A549 (cell line): Measurements from ENCODE around the gene SECISBP2L. TPM values are rescaled to one million over a fixed set of nuclear protein-coding genes. Genes with fewer than 3 reads are reported as not detected.
"Not testable (repeated sequence)": the region's sequence is repeated elsewhere in the genome, so short reads cannot be mapped to it uniquely, and the experiment has no call there.

Source experiments
- ATAC-seq, 2 experiments: fragments of 200-7000 bp in 1 of 2; fragments of >200 bp in 1 of 2; cut with Nextera tagmentation in 1 of 2; cut with Tn5 transposase in 1 of 2; 3 replicates each; pipeline versions ENCODE4 v1.8.0 to v1.9.1; 2018 to 2020; ENCODE audit warnings: mild to moderate bottlenecking in 1 of 2, moderate library complexity in 1 of 2
- CTCF ChIA-PET: fragments of 300-600 bp; sonication (Branson Sonifier 250); formaldehyde crosslinking; extraction: SDS; loops from one replicate; lab custom pipeline; 2021; ENCODE audit warnings: antibody characterized with exemption, inconsistent platforms; lab: Yijun Ruan, JAX
- POLR2A ChIA-PET: fragments of 350-600 bp; formaldehyde crosslinking; extraction: SDS; loops from one replicate; lab custom pipeline; 2021; ENCODE audit warnings: antibody characterized with exemption, inconsistent platforms; lab: Yijun Ruan, JAX
- DNase-seq, 2 experiments: peaks; one replicate each; pipeline versions ENCODE4 v3.0.0 to v3.0.0-alpha.2; 2011 to 2016; ENCODE audit warnings: low read depth in 1 of 2, low spot score in 1 of 2
- FAIRE-seq: peaks from 2 replicates; lab custom pipeline; 2011; peaks lifted over from hg19 to GRCh38; lab: Jason Lieb, UNC
- H3K27ac ChIP-seq, 2 experiments: fragments of >200 bp; sonication (Bioruptor Twin); formaldehyde crosslinking; 3 replicates each; pipeline ENCODE4 v1.5.1; 2016 to 2017
- H3K4me1 ChIP-seq: fragments of >200 bp; sonication (Bioruptor Twin); formaldehyde crosslinking; 3 replicates; pipeline ENCODE4 v1.6.1; 2016
- H3K4me2 ChIP-seq: fragments of >200 bp; sonication (Bioruptor Twin); formaldehyde crosslinking; 3 replicates; pipeline ENCODE4 v1.6.1; 2016
- H3K4me3 ChIP-seq: fragments of >200 bp; sonication (Bioruptor Twin); formaldehyde crosslinking; 3 replicates; pipeline ENCODE4 v1.5.1; 2016
- H3K9me3 ChIP-seq: fragments of >200 bp; sonication (Bioruptor Twin); formaldehyde crosslinking; 3 replicates; pipeline ENCODE4 v1.6.1; 2016
- BHLHE40 ChIP-seq: IDR thresholded peaks from 2 replicates; pipeline ENCODE4 v1.6.1; 2012; ENCODE audit warnings: low read depth, low read length, inconsistent platforms
- EP300 ChIP-seq, 2 experiments: fragments of >200 bp; sonication (Bioruptor Twin); formaldehyde crosslinking; IDR thresholded peaks; 2 replicates in 1 of 2; 3 replicates in 1 of 2; pipeline ENCODE4 v1.6.1; 2016 to 2017
- ESRRA ChIP-seq: fragments of 150-350 bp; IDR thresholded peaks from 2 replicates; pipeline ENCODE4 v1.6.1; 2014; ENCODE audit warnings: mild to moderate bottlenecking, low read length, borderline replicate concordance
- HDAC2 ChIP-seq: fragments of 200-600 bp; sonication (generic); IDR thresholded peaks from 2 replicates; pipeline ENCODE4 v1.6.1; 2016
- HOXB13 ChIP-seq: fragments of 250-450 bp; sonication (Bioruptor Pico); IDR thresholded peaks from 2 replicates; pipeline ENCODE4 v1.5.0; 2020; ENCODE audit warnings: low read depth, mild to moderate bottlenecking, moderate library complexity
- JUNB ChIP-seq: fragments of >200 bp; sonication (Bioruptor Twin); formaldehyde crosslinking; IDR thresholded peaks from 2 replicates; pipeline ENCODE4 v1.6.1; 2016
- KDM5A ChIP-seq: fragments of 200-600 bp; sonication (generic); IDR thresholded peaks from 2 replicates; pipeline ENCODE4 v1.6.1; 2016; ENCODE audit warnings: antibody characterized with exemption, mild to moderate bottlenecking
- SMC3 ChIP-seq: fragments of >200 bp; sonication (Bioruptor Twin); formaldehyde crosslinking; IDR thresholded peaks from 3 replicates; pipeline ENCODE4 v1.6.1; 2018; ENCODE audit warnings: inconsistent platforms
- SREBF2 ChIP-seq: fragments of 450-650 bp; IDR thresholded peaks from 2 replicates; pipeline ENCODE4 v1.6.1; 2014; ENCODE audit warnings: mild to moderate bottlenecking, moderate library complexity
- ZSCAN20 ChIP-seq: fragments of 250-450 bp; sonication (Bioruptor Pico); IDR thresholded peaks from 2 replicates; pipeline ENCODE4 v1.8.0; 2022; ENCODE audit warnings: mild to moderate bottlenecking, moderate library complexity
- WGBS: methylation state at CpG from one replicate; pipeline ENCODE4 v1.1.6; 2017; ENCODE audit errors: missing lambda C conversion rate; 5-methylcytosine and 5-hydroxymethylcytosine counted together
- polyA plus RNA-seq, 4 experiments: library from polyadenylated mRNA; depleted of rRNA in 3 of 4; stranded (reverse); fragments of >200 nt; fragmentation: RNase III in 1 of 4; extraction: RNeasy Plus Mini Kit Qiagen cat#74134 plus additional on column Dnase treatment in 1 of 4; gene quantifications; 2 replicates in 3 of 4; 3 replicates in 1 of 4; pipeline ENCODE4 v1.2.3, GENCODE V29; 2011 to 2017
- TF ChIP-seq, protein P1 (sequence below): fragments of 250-450 bp; sonication (Bioruptor Pico); IDR thresholded peaks from 2 replicates; pipeline ENCODE4 v1.5.0; 2020; ENCODE audit warnings: low read depth, mild to moderate bottlenecking, moderate library complexity
- TF ChIP-seq, protein P2 (sequence below): fragments of >200 bp; sonication (Bioruptor Twin); formaldehyde crosslinking; IDR thresholded peaks from 3 replicates; pipeline ENCODE4 v1.6.1; 2016
- TF ChIP-seq, protein P3 (sequence below): fragments of 150-350 bp; IDR thresholded peaks from 2 replicates; pipeline ENCODE4 v1.6.1; 2014; ENCODE audit warnings: low read depth, mild to moderate bottlenecking, low read length
- TF ChIP-seq, protein P4 (sequence below): fragments of >200 bp; sonication (Bioruptor Twin); formaldehyde crosslinking; IDR thresholded peaks from 3 replicates; pipeline ENCODE4 v1.5.1; 2016

Gene SECISBP2L
- polyA plus RNA-seq, 2 of the 4 experiments (the other 2 are of a cell fraction), result 7.5 to 15.0 TPM

DNA sequence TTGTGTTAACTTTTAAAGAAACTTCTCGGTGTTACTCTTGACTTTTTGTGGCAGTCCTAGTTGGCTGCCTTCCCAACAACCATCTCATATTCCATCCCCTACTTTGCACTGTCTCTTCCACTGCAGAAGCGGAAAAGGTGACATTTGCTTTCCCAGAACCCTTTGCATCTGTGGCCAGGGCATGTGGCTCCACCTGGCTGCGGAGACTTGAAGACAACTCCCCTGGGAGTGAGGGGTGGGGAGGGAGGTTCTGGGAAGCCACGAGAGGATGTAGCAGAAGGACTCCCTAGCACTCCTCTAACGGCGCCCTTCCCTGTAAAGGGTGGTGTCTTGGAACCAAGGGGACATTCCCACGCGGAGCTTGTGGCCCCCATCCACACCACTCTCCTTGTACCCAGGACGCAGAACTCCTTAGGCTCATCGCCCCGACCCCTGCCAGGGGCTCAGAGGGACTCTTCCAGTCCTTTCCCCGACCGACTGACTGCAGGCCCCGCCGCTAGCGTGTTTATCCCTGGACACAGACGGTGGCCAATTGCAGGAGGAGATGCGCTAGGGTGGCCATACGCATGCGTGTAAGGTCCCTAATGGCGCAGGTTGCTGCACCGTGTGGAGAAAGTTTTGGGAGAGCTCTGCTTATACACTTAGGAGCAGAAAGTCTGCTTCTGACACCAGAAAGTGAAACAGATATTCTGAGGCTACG is 33.2 kb upstream of the SECISBP2L start:
- TF ChIP-seq HDAC2 (no peak), SMC3 (no peak), JUNB (no peak), ESRRA (no peak), SREBF2 (no peak), BHLHE40 (no peak)
- TF ChIP-seq, protein P1, sequence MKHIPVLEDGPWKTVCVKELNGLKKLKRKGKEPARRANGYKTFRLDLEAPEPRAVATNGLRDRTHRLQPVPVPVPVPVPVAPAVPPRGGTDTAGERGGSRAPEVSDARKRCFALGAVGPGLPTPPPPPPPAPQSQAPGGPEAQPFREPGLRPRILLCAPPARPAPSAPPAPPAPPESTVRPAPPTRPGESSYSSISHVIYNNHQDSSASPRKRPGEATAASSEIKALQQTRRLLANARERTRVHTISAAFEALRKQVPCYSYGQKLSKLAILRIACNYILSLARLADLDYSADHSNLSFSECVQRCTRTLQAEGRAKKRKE (CRISPR knock-in tag), result no peak
- TF ChIP-seq, protein P2, sequence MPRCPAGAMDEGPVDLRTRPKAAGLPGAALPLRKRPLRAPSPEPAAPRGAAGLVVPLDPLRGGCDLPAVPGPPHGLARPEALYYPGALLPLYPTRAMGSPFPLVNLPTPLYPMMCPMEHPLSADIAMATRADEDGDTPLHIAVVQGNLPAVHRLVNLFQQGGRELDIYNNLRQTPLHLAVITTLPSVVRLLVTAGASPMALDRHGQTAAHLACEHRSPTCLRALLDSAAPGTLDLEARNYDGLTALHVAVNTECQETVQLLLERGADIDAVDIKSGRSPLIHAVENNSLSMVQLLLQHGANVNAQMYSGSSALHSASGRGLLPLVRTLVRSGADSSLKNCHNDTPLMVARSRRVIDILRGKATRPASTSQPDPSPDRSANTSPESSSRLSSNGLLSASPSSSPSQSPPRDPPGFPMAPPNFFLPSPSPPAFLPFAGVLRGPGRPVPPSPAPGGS, result no peak
- TF ChIP-seq, protein P3, sequence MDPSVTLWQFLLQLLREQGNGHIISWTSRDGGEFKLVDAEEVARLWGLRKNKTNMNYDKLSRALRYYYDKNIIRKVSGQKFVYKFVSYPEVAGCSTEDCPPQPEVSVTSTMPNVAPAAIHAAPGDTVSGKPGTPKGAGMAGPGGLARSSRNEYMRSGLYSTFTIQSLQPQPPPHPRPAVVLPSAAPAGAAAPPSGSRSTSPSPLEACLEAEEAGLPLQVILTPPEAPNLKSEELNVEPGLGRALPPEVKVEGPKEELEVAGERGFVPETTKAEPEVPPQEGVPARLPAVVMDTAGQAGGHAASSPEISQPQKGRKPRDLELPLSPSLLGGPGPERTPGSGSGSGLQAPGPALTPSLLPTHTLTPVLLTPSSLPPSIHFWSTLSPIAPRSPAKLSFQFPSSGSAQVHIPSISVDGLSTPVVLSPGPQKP, result no peak
- TF ChIP-seq, protein P4, sequence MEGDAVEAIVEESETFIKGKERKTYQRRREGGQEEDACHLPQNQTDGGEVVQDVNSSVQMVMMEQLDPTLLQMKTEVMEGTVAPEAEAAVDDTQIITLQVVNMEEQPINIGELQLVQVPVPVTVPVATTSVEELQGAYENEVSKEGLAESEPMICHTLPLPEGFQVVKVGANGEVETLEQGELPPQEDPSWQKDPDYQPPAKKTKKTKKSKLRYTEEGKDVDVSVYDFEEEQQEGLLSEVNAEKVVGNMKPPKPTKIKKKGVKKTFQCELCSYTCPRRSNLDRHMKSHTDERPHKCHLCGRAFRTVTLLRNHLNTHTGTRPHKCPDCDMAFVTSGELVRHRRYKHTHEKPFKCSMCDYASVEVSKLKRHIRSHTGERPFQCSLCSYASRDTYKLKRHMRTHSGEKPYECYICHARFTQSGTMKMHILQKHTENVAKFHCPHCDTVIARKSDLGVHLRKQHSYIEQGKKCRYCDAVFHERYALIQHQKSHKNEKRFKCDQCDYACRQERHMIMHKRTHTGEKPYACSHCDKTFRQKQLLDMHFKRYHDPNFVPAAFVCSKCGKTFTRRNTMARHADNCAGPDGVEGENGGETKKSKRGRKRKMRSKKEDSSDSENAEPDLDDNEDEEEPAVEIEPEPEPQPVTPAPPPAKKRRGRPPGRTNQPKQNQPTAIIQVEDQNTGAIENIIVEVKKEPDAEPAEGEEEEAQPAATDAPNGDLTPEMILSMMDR, result no peak
- TF ChIP-seq, all 56 proteins: peak for 0
- H3K4me2 ChIP-seq, result no peak overlapping the region
- no peaks in the 10 kb centered on the region for H3K9me3 ChIP-seq
- H3K4me3 ChIP-seq, result no peak overlapping the region
- ATAC-seq (no peak), DNase-seq (no peak), FAIRE-seq (no peak)
- ChIA-PET POLR2A (no interaction called here), CTCF (interaction anchor here (1.2 kb wide), 1 partner anchor 104 kb away, joined by 4 read pairs; no protein-coding TSS in a partner anchor)
- H3K27ac ChIP-seq, result no peak overlapping the region
- H3K4me1 ChIP-seq, result no peaks in the 10 kb centered on the region
- 88% methylated on average over 17 of the region's 23 CpGs for WGBS

DNA sequence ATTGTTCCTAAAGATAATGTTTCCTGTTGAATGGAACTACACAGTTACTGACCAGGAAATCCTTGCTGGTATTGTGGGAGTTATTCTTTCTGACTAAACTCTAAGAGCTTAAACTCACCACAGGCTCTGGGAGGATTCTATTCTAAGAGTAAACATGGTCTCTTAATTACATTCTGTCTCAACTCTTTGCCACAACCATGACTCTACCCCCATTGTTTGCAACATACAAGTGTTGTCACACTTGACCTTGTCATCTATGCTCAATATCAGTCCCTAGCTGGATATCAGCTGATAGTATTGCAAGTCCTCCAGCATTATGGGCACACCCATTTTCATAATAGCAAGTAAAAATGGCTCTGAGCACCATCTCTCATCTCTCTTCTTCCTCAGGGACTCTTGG is 29.6 kb upstream of the SECISBP2L start:
- ChIA-PET CTCF (no interaction called here), POLR2A (no interaction called here)
- Histone ChIP-seq H3K27ac (no peak overlapping the region), H3K4me2 (no peak overlapping the region), H3K4me1 (no peaks in the 10 kb centered on the region), H3K4me3 (no peak overlapping the region), H3K9me3 (no peaks in the 10 kb centered on the region)
- ATAC-seq (no peak), FAIRE-seq (no peak), DNase-seq (no peak)
- TF ChIP-seq HOXB13 (CRISPR knock-in tag) (no peak), EP300 (IDR thresholded peaks at IDR 0.05) (no peak), ZSCAN20 (CRISPR knock-in tag) (no peak), KDM5A (no peak), SREBF2 (no peak)

DNA sequence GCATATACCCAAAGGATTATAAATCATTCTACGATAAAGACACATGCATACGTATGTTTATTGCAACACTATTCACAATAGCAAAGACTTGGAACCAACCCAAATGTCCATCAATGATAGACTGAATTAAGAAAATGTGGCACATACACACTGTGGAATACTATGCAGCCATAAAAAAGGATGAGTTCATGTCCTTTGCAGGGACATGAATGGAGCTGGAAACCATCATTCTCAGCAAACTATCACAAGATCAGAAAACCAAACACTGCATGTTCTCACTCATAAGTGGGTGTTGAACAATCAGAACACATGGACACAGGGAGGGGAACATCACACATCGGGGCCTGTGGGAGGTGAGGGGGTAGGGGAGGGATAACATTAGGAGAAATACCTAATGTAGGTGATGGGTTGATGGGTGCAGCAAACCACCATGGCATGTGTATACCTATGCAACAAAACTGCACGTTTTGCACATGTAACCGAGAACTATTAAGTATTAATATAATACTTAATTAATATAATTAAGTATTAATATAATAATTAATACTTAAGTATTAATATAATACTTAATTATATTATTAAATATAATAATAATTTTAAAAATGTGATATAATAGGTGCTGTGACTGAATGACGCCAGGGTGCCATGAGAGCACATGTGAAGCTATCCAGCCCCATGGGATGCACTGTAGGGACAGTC is 28.5 kb upstream of the SECISBP2L start:
- H3K4me3 ChIP-seq, H3K4me2 ChIP-seq, H3K4me1 ChIP-seq, ATAC-seq, POLR2A ChIA-PET, H3K27ac ChIP-seq, H3K9me3 ChIP-seq, DNase-seq, CTCF ChIA-PET, FAIRE-seq: not testable (repeated sequence)
- 79% methylated on average over 6 of the region's 6 CpGs for WGBS
